Neuron (in vitro differentiated cells): Measurements from ENCODE around the gene TMA7.

Source experiments
- H2AFZ ChIP-seq: one replicate; pipeline ENCODE4 v1.6.1; 2013; ENCODE audit warnings: low read depth, mild to moderate bottlenecking, inconsistent platforms, low read length, moderate library complexity
- H3K27me3 ChIP-seq: one replicate; pipeline ENCODE4 v1.6.1; 2013; ENCODE audit warnings: low read length; ENCODE audit not compliant: insufficient read depth
- H3K36me3 ChIP-seq: one replicate; pipeline ENCODE4 v1.6.1; 2013; ENCODE audit warnings: low read length; ENCODE audit not compliant: insufficient read depth
- H3K4me1 ChIP-seq: one replicate; pipeline ENCODE4 v1.6.1; 2013; ENCODE audit warnings: low read length; ENCODE audit not compliant: insufficient read depth
- H3K4me3 ChIP-seq: 2 replicates; pipeline ENCODE4 v1.5.1; 2013; ENCODE audit warnings: mild to moderate bottlenecking, low read length, moderate library complexity
- H3K9me3 ChIP-seq: one replicate; pipeline ENCODE4 v1.6.1; 2013; ENCODE audit warnings: low read length

Gene TMA7

DNA sequence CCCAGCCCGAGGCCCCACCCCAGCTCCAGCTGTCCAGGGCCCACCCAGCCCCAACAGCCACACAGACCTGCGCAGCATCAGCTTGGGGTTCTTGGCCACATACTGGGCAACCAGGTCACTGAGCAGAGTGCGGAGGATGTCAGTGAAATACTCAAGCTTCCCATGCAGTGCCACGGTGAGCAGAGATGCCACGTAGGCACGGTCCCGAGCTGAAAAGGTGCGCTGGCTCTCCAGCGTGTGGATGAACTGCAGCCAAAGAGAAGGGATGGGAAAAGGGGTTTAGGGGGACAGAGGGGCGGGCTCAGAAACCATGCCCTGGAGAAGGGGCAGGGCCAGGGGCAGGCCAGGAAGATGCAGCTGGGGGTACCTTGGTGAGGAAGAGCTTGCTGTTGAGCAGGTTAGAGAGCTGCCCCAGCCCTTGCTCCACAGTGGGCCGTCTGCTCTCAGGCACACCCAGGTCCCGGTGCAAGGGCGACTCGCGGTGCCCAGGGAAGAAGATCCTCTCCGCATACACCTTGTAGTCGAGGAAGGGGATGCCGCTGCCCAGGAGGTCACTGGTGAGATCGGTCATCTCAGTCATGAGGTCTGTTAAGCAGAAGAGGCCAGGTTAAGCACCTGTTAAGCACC, 27.6 kb upstream of the TMA7 start:
- Histone ChIP-seq H3K27me3 (no peaks in the 10 kb centered on the region), H3K36me3 (peaks cover 96% of the 10 kb centered on the region), H3K4me1 (no peaks in the 10 kb centered on the region), H3K4me3 (no peak overlapping the region), H3K9me3 (no peaks in the 10 kb centered on the region), H2AFZ (no peak overlapping the region)

DNA sequence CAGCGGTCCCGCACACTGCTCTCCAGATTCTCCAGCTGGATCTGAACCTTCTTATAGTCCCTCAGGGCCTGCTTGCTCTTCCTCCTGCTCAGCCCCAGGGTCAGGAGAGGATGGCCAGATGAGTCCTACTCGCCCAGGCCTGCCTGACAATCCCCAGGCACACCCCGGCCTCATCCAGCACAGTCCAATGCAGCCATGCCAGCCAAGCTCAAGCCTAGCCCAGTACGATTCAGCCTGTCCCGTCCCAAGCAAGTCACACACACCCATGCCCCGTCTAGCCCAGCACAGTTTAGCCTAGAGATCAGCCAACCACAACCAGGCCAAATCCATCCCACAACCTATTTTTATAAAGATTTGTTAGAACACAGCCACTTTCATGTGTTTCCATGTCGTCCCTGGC, 27.0 kb upstream of the TMA7 start:
- Histone ChIP-seq H3K36me3 (peaks cover 98% of the 10 kb centered on the region), H3K4me3 (no peak overlapping the region), H2AFZ (no peak overlapping the region), H3K4me1 (no peaks in the 10 kb centered on the region), H3K9me3 (no peaks in the 10 kb centered on the region), H3K27me3 (no peaks in the 10 kb centered on the region)

DNA sequence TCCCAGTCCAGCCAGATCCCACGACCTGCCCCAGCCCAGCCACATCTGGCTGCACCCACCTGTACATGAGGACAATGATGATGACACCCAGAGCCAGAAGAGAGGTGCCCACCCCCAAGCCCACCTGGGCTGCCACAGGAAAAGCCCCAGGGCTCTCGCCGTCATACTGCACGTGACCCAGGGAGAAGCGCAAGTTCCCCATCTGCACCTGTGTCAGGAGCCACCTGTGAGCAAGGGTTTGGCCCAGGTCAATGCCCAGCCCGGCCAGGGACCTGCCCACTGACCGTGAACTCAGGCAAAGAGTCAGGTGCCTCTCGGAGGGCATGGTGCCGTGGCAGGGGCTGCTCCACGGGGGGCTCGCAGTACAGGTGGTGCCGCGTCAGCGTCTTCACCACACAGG, 26.4 kb upstream of the TMA7 start:
- Histone ChIP-seq H3K27me3 (no peaks in the 10 kb centered on the region), H3K4me3 (no peak overlapping the region), H3K36me3 (peaks cover 99% of the 10 kb centered on the region), H2AFZ (no peak overlapping the region), H3K4me1 (no peaks in the 10 kb centered on the region), H3K9me3 (no peaks in the 10 kb centered on the region)

DNA sequence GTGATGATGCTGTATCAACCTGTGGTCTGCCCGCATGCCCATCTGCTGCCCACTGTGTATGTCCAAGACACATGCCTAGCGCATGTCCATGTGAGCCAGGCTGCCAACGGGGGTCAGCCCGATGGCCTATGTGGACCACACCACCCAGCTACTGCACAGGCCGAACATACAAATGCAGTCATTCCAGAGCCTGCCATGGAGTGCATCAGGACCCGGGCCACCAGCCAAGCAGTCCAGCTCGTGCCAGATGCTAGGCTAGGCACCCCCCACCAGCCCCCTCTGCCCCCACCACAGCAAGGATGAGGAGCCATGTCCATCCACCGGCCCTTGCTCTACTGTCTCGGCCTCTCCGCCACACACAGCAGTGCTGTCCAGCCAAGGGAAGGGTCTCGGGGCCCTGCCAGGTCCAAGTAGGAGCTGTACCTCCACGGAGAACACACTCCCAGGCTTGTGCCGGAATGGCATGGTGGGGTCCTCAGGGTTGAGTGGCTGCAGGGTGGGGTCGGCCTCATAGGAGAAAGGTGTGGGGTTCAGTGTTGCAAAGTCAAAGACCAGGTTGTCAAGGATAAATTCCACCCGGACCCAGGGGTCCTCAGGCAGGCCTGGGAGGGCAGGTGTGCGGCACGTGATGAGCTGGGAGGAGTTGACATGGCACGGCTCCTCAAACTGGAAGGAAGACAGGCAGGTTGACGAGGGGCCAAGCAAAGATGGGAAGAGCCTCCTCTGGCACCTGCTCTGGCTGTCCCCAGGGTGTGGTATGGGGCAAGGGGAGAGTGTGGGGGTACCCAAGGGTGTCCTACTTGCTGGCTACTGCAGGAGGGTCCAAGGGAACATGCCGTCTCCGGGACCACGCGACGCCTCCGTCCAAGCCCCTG, 25.4 kb upstream of the TMA7 start:
- Histone ChIP-seq H3K27me3 (no peaks in the 10 kb centered on the region), H3K4me3 (no peak overlapping the region), H2AFZ (no peak overlapping the region), H3K9me3 (no peaks in the 10 kb centered on the region), H3K4me1 (no peaks in the 10 kb centered on the region), H3K36me3 (peaks cover 99% of the 10 kb centered on the region)

DNA sequence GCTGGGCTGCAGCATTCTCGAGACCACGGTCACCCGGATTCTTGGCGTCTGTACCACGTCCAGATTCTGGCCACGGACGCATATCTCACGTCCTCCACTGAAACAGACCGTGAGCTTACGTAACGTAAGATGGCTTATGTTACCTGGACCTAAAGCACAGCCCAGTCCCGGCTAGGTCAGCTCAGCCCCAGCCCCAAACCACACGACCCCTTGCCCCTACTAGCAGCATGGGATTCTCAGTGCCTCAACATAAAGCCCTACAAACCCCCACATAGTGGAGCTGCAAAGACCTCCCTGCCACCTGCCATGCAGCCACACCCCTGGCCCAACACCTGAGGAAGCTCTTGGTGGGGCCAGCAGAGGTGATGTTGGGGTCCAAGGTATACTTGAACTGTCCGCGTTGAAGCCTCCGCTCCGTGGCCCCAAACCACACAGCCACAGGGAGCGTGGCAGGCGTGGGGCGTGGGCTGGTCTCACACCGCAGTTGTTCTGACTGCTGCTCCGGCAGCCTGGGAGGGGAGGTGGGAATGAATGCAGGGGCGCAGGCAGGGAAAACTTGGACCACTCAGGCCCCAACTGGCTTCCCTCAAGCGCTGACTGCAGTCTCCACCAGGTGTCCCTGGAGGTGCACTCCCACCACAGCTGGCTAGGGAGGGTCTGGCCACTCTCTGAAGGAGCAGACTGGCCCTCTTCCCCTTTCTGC, 24.7 kb upstream of the TMA7 start:
- H3K9me3 ChIP-seq, result no peaks in the 10 kb centered on the region
- no peaks in the 10 kb centered on the region for H3K27me3 ChIP-seq
- peaks cover 99% of the 10 kb centered on the region for H3K36me3 ChIP-seq
- H2AFZ ChIP-seq, result no peak overlapping the region
- H3K4me3 ChIP-seq, result no peak overlapping the region
- no peaks in the 10 kb centered on the region for H3K4me1 ChIP-seq

DNA sequence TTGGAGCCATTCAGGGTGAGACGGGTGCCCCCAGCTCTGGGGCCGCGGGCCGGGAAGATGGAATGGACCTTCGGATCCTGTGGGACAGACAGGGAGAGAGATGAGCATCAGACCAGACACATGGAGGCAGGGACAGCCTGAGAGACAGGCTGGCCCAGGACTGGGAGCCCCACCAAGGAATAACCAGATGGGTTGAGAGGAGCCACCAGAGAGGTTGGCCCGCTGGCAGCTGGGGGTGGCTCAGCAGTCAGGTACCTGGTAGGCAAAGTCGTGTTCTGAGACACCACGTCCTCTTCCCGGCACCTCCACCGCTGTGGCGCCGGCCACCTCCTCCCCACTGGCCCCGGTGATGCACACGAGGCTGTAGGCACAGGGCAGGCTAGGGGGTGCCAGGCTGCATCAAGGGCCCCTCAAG, 24.0 kb upstream of the TMA7 start:
- Histone ChIP-seq H3K4me1 (no peaks in the 10 kb centered on the region), H2AFZ (no peak overlapping the region), H3K36me3 (peaks cover 99% of the 10 kb centered on the region), H3K4me3 (no peak overlapping the region), H3K27me3 (no peaks in the 10 kb centered on the region), H3K9me3 (no peaks in the 10 kb centered on the region)

DNA sequence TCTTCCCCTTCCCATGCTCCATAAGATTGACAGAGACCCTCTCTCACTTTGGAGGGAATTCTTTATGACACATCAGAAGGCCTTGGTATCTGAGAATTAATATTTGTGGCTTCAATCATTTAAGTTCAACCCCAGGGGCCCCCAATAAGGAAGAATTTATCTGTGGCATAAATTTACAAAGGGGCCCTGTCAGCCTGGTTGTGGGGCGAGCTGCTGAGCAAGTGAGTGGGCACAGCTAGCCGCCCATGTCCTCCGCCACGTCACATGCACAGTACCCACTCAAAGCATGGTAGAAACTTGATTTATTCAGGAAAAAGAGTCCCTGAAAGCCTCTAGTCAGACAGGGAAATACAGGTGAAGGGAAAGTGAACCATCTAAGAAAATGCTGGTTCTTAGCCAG, 23.5 kb upstream of the TMA7 start:
- Histone ChIP-seq H3K4me3 (no peak overlapping the region), H3K9me3 (no peaks in the 10 kb centered on the region), H2AFZ (no peak overlapping the region), H3K36me3 (peaks cover 99% of the 10 kb centered on the region), H3K27me3 (no peaks in the 10 kb centered on the region), H3K4me1 (no peaks in the 10 kb centered on the region)

DNA sequence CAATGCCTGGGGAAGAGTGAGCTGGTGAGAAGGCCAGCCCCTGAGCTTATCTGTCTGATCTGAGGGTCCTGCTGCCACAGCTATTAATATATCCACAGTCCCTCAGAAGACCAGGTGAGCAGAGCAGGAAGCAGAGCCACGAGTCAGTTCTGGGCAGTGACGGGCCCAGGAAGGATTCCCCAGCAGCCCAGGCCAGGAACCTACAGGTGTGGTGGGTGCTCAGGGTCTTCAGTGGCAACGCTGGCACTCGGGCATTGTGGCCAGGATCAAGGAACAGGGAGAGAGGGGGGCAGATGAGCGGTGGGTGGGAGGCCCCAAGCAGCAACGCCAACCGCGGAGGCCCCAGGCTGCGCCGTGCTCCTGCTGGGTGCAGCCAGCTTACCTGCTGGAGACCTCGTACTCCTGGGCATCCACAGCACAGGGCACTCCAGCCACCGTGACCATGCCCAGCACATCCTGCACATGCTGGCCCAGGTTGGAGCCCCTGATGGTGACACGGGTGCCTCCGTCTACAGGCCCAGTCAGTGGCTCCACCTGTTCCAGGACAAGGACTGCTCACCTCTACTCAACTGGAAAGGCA, 22.4 kb upstream of the TMA7 start:
- no peaks in the 10 kb centered on the region for H3K4me1 ChIP-seq
- H3K27me3 ChIP-seq, result no peaks in the 10 kb centered on the region
- H3K4me3 ChIP-seq, result no peak overlapping the region
- H2AFZ ChIP-seq, result no peak overlapping the region
- no peaks in the 10 kb centered on the region for H3K9me3 ChIP-seq
- H3K36me3 ChIP-seq, result peaks cover 97% of the 10 kb centered on the region

DNA sequence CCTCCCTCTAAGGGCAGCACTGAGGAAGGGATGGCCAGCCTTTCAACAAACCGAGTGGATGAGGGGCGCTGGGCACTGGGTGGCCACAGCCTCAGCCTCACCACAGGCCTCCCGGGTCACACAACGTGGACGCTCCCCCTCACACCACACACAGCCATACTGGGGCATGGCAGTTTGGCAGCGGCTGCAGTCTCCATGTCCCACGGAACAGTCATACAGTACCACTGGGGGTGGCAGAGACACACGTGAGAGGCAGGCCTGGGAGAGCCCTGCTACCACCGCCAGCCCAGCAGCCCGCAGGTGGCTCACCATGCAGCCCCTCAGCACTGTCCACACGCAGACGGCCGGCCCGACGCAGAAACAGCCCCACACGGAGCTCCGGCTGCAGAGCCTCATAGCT, 21.9 kb upstream of the TMA7 start:
- peaks cover 97% of the 10 kb centered on the region for H3K36me3 ChIP-seq
- no peaks in the 10 kb centered on the region for H3K9me3 ChIP-seq
- H3K4me3 ChIP-seq, result no peak overlapping the region
- no peaks in the 10 kb centered on the region for H3K27me3 ChIP-seq
- H2AFZ ChIP-seq, result no peak overlapping the region
- H3K4me1 ChIP-seq, result no peaks in the 10 kb centered on the region

DNA sequence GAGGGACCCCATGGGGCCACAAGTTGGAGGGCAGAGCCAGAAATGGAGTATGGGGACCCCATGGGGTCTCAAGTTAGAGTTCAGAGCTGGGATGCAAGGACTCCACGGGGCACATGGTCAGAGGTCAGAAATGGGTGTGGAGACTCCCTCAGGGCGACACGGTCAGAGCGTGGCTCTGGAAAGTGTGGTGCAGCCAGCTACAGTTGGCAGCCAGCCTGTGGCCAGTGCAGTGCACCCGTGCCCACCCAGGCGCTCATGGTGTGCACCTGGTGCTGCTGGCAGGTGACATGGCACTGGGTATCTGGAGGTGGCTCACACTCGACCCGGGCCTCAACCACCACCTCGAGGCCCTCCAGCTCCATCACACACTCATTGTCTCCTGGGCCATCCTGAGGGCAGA, 21.4 kb upstream of the TMA7 start:
- Histone ChIP-seq H2AFZ (no peak overlapping the region), H3K36me3 (peaks cover 97% of the 10 kb centered on the region), H3K4me3 (no peak overlapping the region), H3K27me3 (no peaks in the 10 kb centered on the region), H3K9me3 (no peaks in the 10 kb centered on the region), H3K4me1 (no peaks in the 10 kb centered on the region)

DNA sequence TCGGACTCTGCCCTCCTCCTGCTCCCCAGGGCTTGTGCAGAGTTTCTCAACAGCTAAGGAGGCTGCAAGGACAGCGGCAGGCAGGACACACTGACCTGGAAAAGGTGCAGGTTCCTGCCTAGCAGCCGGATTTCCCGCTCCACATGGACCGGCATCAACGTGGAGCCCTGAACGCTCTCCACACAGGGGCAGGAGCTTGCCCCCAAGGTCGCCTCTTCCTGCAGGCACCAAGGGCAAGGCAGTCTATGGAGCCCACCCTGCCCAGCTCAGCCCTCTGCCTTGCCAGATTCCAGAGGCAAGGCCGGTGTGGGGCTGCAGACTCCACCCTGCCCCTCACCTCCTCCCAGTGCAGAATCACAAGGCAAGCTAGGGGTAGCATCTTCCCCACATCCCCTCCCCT, 20.9 kb upstream of the TMA7 start:
- Histone ChIP-seq H2AFZ (no peak overlapping the region), H3K4me1 (no peaks in the 10 kb centered on the region), H3K36me3 (peaks cover 97% of the 10 kb centered on the region)

DNA sequence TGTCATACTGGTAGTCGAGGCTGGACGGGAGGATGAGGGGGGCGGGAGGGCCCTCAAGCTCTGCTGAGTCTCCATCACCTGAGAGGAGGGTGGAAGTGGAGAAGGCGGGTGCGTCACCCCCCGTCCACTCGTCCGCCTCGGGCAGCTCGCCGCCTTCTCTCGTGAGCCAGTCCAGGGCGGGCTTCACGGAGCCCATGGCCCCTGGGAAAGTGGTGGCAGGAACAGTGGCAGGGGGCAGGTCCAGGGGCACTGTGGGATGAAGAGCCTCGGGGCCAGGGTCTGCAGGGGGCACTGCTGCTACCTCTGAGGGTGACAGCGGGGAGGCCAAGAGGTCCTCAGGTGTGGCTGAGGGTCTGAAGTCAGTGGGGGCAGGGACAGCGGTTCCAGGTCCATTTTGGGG, 20.5 kb upstream of the TMA7 start:
- Histone ChIP-seq H3K36me3 (peaks cover 98% of the 10 kb centered on the region), H2AFZ (no peak overlapping the region), H3K9me3 (no peaks in the 10 kb centered on the region)

More for the DNA sequence above, 20.9 kb upstream of the TMA7 start:
- no peak overlapping the region for H3K4me3 ChIP-seq
- H3K27me3 ChIP-seq, result no peaks in the 10 kb centered on the region
- no peaks in the 10 kb centered on the region for H3K9me3 ChIP-seq

DNA sequence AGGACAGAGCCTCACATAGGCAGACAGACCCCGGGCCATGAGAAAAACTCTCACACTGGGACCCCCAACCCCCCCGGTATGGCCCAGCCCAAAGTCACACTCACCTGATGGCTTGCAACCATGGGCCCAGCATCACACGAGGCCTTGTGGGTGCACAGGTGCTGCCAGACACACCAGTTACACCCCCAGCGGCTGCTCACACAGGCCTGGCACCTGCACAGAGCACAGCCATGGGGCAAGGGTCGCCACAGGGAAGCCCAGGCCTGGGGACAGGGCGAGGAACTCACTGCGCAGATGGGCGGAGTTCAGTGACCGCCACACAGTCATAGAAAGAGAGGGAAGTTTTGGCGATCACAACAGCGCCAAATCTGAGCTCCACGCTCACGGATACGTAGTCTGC, 19.5 kb upstream of the TMA7 start:
- Histone ChIP-seq H3K27me3 (no peaks in the 10 kb centered on the region), H2AFZ (no peak overlapping the region), H3K4me1 (peaks cover 2% of the 10 kb centered on the region), H3K9me3 (no peaks in the 10 kb centered on the region), H3K4me3 (no peak overlapping the region), H3K36me3 (peaks cover 94% of the 10 kb centered on the region)

More for the DNA sequence above, 20.5 kb upstream of the TMA7 start:
- H3K27me3 ChIP-seq, result no peaks in the 10 kb centered on the region
- H3K4me3 ChIP-seq, result no peak overlapping the region
- H3K4me1 ChIP-seq, result no peaks in the 10 kb centered on the region
